ENCODE data around the gene PRKN. TPM values are rescaled to one million over a fixed set of nuclear protein-coding genes. Genes with fewer than 3 reads are reported as not detected.

The PRKN gene
- total RNA-seq, 1 donor from 2014 or later = 25.5 TPM

- Histone ChIP-seq H3K27me3 (ENCODE audit: low read depth) (no peaks in the 10 kb centered on the region), H3K4me1 (peaks cover 15% of the 10 kb centered on the region), H3K4me3 (no peak overlapping the region), H3K36me3 (no peaks in the 10 kb centered on the region), H3K27ac (replicated peaks) (no peak overlapping the region), H3K9me3 (replicated peaks) (no peaks in the 10 kb centered on the region)
- TF ChIP-seq CTCF (IDR thresholded peaks at IDR 0.05; ENCODE audit: borderline replicate concordance) = no peak
- intact Hi-C loops (cut with micrococcal nuclease) = no loop called here
- DNase-seq = no peak
Measured at GRCh38 chr6:161949531-161949930, 778.0 kb downstream of the PRKN start.

DNA sequence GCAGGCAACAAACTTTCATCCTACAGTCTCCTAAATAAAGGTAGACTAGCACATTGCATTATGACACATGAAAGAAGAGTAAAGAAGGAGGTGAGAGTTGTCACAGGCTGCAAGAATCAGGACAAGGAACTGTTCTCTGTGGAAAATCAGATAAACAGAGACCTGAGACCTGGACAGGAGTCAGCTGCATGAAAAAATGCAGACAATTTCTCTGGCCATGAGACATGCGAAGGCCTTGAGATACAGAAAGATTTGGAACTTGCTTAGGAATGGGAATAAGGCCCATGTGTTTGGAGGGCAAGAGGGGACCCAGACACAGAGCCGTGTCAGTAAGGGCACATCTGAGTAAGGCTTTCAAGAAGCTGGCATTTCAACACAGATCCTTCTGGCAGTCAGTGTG, 779.1 kb downstream of the PRKN start:
- Histone ChIP-seq H3K27ac (replicated peaks) (no peak overlapping the region), H3K9me3 (replicated peaks) (no peaks in the 10 kb centered on the region), H3K27me3 (ENCODE audit: low read depth) (no peaks in the 10 kb centered on the region), H3K4me1 (peaks cover 8% of the 10 kb centered on the region), H3K36me3 (no peaks in the 10 kb centered on the region), H3K4me3 (no peak overlapping the region)
- intact Hi-C loops (cut with micrococcal nuclease) = no loop called here
- DNase-seq = no peak
- no peak for TF ChIP-seq CTCF (IDR thresholded peaks at IDR 0.05; ENCODE audit: borderline replicate concordance)

DNA sequence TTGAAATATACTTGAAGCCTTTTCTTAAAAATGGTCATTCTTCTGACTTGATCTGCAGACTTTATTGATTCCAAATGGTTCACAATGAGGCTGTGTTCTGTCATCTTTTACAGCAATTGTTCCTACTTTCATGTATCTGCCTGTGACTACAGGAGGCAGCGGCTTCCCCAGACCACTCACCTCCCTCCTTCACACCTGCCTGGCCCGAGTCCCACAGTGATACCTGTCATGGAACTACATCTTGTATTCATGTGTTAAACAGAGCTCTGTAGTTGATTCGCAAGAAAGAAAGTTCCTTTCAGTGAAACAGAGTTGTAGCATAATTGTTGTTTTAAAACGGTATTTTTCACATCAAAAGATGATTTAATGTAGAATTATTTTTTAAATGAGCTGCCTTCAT, 780.2 kb downstream of the PRKN start:
- no peak for DNase-seq
- intact Hi-C loops (cut with micrococcal nuclease) = no loop called here
- no peaks in the 10 kb centered on the region for H3K36me3 ChIP-seq
- H3K27me3 ChIP-seq (ENCODE audit: low read depth) = no peaks in the 10 kb centered on the region
- H3K4me3 ChIP-seq = no peak overlapping the region
- peaks cover 8% of the 10 kb centered on the region for H3K4me1 ChIP-seq
- no peak for TF ChIP-seq CTCF (IDR thresholded peaks at IDR 0.05; ENCODE audit: borderline replicate concordance)
- H3K9me3 ChIP-seq (replicated peaks) = no peaks in the 10 kb centered on the region
- H3K27ac ChIP-seq (replicated peaks) = no peak overlapping the region

DNA sequence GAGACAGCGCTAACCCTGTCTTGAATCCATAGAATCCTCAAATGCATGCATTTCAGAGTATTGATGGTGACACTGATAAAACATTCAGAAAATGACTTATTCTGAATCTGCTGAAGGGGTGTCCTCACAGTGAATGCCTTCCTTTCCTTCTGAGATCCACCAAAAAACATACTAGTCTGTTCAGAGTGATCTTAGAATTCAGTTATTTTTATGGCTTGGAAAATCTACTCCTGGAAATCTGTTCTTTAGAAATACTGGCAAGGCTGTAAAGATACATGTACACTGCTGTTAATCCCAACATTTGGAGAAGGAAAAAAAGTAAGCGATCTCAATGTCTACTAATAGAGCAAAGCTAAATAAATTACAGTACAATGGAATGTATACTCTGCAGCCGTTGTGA, 781.1 kb downstream of the PRKN start:
- H3K36me3 ChIP-seq = no peaks in the 10 kb centered on the region
- no peaks in the 10 kb centered on the region for H3K9me3 ChIP-seq (replicated peaks)
- H3K27ac ChIP-seq (replicated peaks) = no peak overlapping the region
- no peak for DNase-seq
- intact Hi-C loops (cut with micrococcal nuclease) = no loop called here
- TF ChIP-seq CTCF (IDR thresholded peaks at IDR 0.05; ENCODE audit: borderline replicate concordance) = no peak
- H3K4me3 ChIP-seq = no peak overlapping the region
- H3K27me3 ChIP-seq (ENCODE audit: low read depth) = no peaks in the 10 kb centered on the region
- peaks cover 5% of the 10 kb centered on the region for H3K4me1 ChIP-seq

DNA sequence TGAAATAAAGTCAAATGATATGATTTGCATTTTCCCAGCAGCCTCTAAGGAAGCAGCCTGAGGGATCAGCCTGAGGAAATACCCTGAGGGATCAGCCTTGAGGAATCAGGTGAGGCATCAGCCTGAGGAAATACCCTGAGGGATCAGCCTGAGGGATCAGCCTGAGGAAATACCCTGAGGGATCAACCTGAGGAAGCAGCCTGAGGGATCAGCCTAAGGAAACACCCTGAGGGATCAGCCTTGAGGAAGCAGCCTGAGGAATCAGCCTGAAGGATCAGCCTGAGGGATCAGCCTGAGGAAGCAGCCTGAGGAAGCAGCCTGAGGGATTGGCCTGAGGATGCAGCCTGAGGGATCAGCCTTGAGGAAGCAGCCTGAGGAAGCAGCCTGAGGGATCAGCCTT, 784.0 kb downstream of the PRKN start:
- TF ChIP-seq CTCF (IDR thresholded peaks at IDR 0.05; ENCODE audit: borderline replicate concordance) = no peak
- intact Hi-C loops (cut with micrococcal nuclease) = no loop called here
- Histone ChIP-seq H3K4me3 (no peak overlapping the region), H3K27ac (replicated peaks) (no peak overlapping the region), H3K27me3 (ENCODE audit: low read depth) (no peaks in the 10 kb centered on the region), H3K4me1 (no peaks in the 10 kb centered on the region), H3K36me3 (no peaks in the 10 kb centered on the region), H3K9me3 (replicated peaks) (no peaks in the 10 kb centered on the region)
- no peak for DNase-seq

DNA sequence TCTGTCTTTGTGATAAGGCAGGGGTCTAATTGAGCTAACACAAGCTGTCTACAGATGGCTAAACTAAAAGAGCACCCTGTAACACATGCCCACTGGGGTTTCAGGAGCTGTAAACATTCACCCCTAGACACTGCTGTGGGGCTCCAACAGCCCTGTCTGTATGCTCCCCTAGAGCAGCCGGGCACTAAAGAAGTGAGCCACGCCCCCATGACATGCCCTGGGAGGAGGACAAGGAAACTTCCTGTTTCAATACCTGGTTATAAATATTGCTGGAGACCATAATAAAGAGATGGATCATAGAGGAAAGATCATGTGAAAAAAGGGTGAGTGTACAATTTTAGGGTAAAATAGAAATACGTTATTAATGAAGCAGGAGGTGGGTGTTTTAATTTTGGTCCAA, 786.0 kb downstream of the PRKN start:
- Histone ChIP-seq H3K4me1 (no peaks in the 10 kb centered on the region), H3K36me3 (no peaks in the 10 kb centered on the region), H3K9me3 (replicated peaks) (peaks cover 2% of the 10 kb centered on the region), H3K27ac (replicated peaks) (no peak overlapping the region), H3K4me3 (no peak overlapping the region), H3K27me3 (ENCODE audit: low read depth) (no peaks in the 10 kb centered on the region)
- no peak for DNase-seq
- TF ChIP-seq CTCF (IDR thresholded peaks at IDR 0.05; ENCODE audit: borderline replicate concordance) = no peak
- intact Hi-C loops (cut with micrococcal nuclease) = no loop called here
